Stimulated activated CD4-positive, alpha-beta T cell treated with anti-CD3 and anti-CD28 coated beads, Interleukin-12 subunit alpha, Interleukin-12 subunit beta, amount 100 ng/mL, for 4 hours (primary cell): ENCODE results near the gene POLQ.
A peak's percentile ranks its signal among the peaks of the same experiment; 100 is the strongest.
"Not testable (repeated sequence)": the region's sequence is repeated elsewhere in the genome, so short reads cannot be mapped to it uniquely, and the experiment has no call there.

Source experiments
- DNase-seq: peaks from one replicate; pipeline ENCODE4 v3.0.0-alpha.2; 2020

Gene POLQ

DNA sequence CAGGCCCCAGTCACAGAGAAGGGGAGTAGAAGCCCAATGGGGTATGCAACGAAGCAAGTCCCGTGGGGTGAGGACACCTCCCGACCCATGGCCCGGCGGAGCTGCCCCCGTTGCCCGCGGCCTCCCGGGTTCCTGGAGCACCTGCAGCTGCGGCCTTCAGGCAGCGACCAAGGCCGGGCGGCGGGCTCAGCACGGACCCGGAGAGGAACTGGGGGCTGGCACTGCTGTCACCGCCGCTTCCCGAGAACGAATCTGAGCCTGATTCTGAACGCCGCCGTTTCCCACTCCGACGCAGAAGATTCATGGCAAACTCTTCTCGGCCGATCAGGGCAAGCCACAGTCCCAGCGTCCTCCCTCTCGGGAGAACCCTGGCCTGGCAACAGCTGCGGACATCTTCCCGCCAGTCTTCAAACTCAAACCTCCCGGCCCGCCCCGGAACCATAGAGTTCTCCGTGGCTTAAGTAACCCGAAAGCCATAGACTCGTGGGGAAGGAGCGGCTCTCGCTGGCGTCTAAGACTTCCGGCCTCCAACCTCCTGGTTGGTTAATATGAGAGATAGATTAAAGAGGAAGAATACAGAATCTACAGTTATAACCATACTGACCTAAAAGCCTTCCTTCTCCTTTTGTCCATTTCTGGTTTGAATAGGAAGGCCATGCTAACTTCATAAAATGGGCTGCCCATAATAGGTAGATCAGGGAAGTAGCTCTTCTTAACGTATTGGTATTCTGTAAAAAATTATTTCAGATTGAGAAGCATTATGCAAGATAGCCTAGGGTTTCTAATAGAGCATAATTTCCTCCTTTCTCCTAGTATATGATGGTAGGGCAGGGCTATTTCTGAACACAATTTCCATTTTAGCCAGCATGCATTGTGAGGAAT is at the start of gene POLQ:
TSS of gene POLQ (minus strand) at position 415 of the 882 bp plus-strand sequence. CDS start at position 304, 111 bp downstream.
- DNase-seq: peak; percentile 78

DNA sequence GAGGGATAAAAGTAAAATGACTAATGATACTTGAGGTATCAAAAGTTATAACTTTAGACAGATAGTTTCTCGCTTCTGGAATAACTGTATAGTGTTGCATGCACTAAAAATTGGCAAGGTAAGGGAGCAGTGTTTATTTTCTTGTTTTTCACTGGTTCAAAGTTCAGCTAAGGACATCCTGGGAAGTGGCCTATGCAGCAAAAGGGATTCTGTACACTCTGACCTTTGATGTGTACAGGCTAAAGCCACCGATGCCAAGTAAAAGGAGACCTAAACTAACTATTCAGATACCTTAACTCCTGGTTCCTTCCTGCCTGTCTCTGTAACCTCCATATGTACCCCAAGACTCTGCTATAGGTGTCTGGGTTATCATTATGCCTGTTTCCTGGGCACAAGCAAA is 49.1 kb upstream of the POLQ start:
- DNase-seq: no peak

DNA sequence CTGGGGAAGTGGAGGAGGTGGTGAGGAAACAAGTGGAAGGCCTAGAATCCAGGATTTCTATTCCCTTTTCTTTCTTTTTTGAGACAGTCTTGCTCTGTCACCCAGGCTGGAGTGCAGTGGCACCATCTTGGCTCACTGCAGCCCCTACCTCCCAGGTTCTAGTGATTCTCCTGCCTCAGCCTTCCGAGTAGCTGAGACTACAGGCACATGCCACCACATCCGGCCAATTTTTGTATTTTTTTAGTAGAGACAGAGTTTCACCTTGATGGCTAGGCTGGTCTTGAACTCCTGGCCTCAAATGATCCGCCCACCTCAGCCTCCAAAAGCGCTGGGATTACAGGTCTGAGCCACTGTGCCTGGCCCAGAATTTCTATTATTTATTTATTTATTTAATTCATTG is 48.0 kb upstream of the POLQ start:
- DNase-seq: not testable (repeated sequence)

DNA sequence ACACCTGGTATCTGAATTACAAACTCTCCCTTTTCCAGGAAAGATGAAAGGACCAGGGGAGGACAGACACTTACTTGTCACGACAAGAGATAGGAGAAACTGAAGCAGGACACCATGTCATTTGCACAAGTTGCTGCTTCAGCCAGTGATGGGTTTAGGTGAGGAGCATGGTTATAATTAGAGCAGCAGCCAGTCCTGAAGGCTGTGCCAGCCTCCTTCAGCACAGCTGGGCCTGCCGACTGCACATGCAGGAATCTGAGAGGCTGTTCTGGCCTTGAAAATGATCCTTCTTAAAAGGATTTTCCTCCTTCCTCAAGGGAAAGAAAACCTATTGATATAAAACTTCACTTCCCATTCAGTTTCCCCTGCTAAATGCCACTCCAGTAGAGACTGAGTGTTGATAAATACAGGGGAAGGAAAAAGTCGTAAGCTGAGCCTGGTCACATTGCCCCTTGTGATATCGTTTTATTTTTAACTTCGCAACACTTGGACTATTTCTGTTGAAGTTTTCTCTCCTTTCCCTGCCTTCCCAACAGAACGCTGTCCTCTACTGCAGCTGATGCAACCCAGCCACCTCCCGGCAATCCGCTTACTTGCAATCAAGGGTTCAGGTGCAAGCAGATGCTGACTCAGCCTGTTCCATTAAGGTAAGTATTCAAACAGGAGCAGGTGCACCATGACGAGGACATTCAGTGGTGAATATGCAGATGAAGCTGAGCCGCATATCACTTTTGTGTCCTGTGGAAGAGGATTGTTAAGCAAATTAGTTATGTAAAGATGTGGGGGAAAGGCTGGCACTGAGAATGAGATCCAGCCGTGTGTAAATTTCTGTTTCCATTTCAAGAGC is 47.3 kb upstream of the POLQ start, which contains the start of gene FBXO40:
TSS of gene FBXO40 (plus strand) at position 524 of the 847 bp plus-strand sequence. CDS start 27,197 bp downstream, outside the sequence.
- no peak for DNase-seq

DNA sequence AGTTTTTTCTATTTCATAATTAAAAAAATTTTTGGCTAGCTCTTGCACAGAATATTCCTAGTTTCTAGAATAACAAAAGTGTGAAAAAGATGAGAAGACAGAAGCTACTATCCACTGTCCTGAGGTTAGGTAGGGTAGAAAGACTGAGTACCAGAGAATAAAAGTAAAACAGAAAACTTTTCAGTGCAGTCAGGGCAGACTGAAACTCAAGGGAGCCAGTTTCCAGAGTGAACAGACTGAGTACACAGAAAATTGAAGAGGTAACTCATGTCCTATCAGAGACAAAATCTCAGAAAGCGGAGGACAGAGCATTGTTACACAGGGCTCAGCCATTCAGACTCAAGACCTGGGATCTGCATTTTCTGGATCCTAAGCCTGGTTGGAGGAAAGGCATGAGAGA is 38.6 kb upstream of the POLQ start:
- DNase-seq: no peak

DNA sequence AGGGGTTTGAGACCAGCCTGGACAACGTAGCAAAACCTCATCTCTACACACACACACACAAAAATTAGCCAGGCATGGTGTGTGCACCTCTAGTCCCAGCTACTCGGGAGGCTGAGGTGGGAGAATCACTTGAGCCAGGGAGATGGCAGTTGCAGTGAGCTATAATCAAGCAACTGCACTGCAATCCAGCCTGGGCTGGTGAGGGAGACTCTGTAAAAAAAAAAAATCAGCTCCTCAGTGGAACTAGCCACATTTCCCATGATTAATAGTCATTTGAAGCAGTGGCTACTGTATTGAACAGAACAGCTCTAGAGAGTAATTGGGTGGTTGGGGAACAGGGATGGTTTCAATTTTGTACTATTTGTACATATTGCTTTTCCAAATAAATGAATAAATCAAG is 35.9 kb upstream of the POLQ start:
- no peak for DNase-seq

DNA sequence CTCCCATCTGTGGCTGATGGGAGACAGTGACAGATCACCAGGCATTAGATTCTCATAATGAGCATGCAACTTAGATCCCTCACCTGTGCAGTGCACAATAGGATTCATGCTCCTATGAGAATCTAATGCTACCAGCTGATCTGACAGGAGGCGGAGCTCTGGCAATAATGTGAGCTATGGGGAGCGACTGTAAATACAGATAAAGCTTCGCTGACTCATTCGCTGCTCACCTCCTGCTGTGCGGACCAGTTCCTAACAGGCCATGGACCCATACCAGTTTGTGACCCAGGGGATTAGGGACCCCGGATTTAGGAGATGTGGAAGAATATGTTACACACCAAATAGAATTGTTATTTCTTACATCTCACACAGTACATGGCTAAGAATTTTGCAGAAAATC is 28.7 kb upstream of the POLQ start:
- DNase-seq: no peak

- DNase-seq: no peak
Measured at GRCh38 chr3:121567649-121568048, 21.9 kb upstream of the POLQ start, which contains the start of gene ARGFX. Gene ARGFX, plus strand, starts transcription at chr3:121567949. Its CDS starts 2,765 bp downstream, at chr3:121570714.

DNA sequence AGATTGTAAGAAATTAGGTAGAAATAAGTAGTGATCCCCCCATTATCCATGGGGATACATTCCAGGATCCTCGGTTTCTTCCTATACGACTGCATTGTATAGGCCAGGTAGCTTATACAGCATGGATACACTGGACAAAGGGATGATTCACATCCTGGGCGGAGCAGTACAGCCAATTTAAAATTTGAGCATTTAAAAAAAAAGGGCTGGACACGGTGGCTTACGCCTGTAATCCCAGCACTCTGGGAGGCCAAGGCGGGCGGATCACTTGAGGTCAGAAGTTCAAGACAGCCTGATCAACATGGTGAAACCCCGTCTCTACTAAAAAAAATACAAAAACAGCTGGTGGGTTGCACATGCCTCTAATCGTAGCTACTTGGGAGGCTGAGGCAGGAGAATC is 21.0 kb upstream of the POLQ start:
- no peak for DNase-seq

- DNase-seq: no peak
Measured at GRCh38 chr3:121562148-121562547, 16.4 kb upstream of the POLQ start.

DNA sequence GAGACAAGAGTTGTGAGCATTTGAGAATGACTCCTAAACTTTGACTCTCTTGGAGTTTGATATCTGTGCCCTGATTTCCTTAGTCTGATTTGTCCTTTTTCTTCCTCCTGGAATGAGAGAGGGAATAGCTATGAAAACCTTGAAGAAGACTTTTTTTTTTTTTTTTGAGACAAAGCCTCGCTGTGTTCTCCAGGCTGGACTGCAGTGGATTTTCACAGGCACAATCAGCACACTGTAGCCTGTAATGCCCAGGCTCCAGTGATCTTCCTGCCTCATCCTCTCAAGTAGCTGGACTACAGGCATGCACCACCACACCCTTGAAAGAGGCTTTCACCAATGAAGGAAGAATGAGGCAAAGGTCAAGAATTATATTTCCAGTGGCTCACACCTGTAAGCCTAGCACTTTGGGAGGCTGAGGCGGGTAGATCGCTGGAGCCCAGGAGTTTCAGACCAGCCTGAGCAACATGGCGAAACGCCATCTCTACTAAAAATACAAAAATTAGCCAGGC is 11.7 kb upstream of the POLQ start:
- DNase-seq: no peak

DNA sequence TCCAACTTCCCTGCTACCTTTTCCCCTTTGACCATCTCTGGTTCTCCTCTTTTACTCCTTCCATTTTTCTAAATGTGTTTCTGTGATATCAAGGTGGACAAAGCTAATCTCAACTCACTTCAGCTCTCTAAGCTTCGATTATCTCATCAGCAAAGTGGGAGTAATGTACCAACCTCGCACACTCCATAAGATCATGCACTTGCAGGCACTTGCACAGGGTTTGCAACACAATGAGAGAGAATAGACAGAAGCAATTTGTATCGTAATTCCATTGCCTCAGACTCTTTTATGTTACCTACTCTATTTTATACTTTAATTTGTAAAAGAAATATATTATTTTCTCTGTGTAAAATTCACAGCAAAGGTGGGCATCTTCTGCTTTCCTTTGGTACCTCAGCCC is 7.0 kb upstream of the POLQ start:
- no peak for DNase-seq

GRCh38 chr3:121552379-121552778 is 6.6 kb upstream of the POLQ start:
- no peak for DNase-seq

- DNase-seq: no peak
Measured at GRCh38 chr3:121545049-121545573, 677 bp downstream of the POLQ start.

- DNase-seq: no peak
Measured at GRCh38 chr3:121542924-121543323, 2.9 kb downstream of the POLQ start.

GRCh38 chr3:121531269-121531668 is 14.5 kb downstream of the POLQ start:
- DNase-seq: no peak

DNA sequence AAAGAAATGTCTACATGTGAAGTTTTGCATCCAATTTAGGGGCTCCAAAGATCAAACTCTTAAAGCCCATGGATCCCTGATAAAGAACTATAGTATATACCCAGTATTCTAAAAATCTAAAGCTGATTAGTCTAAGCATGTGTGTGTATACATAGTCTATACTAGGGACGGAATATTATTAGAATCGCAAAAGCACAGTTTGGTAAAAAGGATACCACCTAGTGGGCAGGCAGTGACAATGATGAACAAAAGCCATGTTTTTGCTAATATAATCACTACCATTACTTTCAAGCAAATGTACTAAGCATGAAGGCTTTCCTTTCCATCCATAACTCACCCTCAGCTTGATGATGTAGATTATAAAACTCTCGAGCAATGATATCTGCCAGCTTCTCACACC is 16.5 kb downstream of the POLQ start:
- no peak for DNase-seq

GRCh38 chr3:121520510-121520909 is 25.3 kb downstream of the POLQ start:
- DNase-seq: no peak

GRCh38 chr3:121517953-121518655 is 27.7 kb downstream of the POLQ start:
- DNase-seq: no peak

GRCh38 chr3:121515862-121516261 is 29.9 kb downstream of the POLQ start:
- DNase-seq: no peak

GRCh38 chr3:121515313-121515712 is 30.5 kb downstream of the POLQ start:
- DNase-seq: no peak

- no peak for DNase-seq
Measured at GRCh38 chr3:121514496-121514895, 31.3 kb downstream of the POLQ start.

DNA sequence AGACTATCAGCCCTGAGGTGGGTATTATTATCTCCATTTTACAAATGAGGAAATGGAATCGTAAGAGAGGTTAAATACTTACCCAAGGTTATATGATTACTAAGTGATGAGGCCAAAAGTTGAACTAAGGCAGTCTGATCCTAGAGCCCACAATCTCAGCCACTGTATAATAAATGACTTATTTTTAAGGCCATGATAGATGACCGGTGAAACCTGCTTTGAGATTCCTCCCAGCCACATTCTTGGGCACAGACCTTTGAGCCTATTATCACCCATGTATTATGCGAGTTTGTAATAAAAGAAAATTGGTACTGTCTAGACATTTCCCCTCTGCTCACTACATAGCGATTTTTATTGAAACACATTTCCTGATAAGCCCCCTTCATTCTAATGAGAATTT is 37.4 kb downstream of the POLQ start:
- DNase-seq: no peak
